Esophagus (tissue), 2 donors: ENCODE data around the gene PHYKPL. TPM values are rescaled to one million over a fixed set of nuclear protein-coding genes. Genes with fewer than 3 reads are reported as not detected.

Experiments used
- H3K27ac ChIP-seq, 2 donors: one replicate each; pipeline ENCODE4 v1.5.1; 2013; ENCODE audit warnings: low read depth in 2 of 2, mild to moderate bottlenecking in 2 of 2, inconsistent platforms in 1 of 2, low read length in 1 of 2, moderate library complexity in 1 of 2
- H3K27me3 ChIP-seq, 2 donors: one replicate each; pipeline ENCODE4 v1.6.1; 2013; ENCODE audit warnings: low read length in 2 of 2, control low read depth in 1 of 2, mild to moderate bottlenecking in 1 of 2; ENCODE audit not compliant: insufficient read depth in 2 of 2, control insufficient read depth in 1 of 2
- H3K36me3 ChIP-seq, 2 donors: one replicate each; pipeline ENCODE4 v1.6.1; 2013; ENCODE audit warnings: low read length in 1 of 2; ENCODE audit not compliant: control insufficient read depth in 2 of 2, insufficient read depth in 2 of 2
- H3K4me1 ChIP-seq, 2 donors: one replicate each; pipeline ENCODE4 v1.6.1; 2013; ENCODE audit warnings: low read length in 1 of 2; ENCODE audit not compliant: control insufficient read depth in 2 of 2, insufficient read depth in 2 of 2
- H3K4me3 ChIP-seq, 2 donors: one replicate each; pipeline ENCODE4 v1.5.1; 2013; ENCODE audit warnings: low read length in 2 of 2, mild to moderate bottlenecking in 2 of 2, low read depth in 1 of 2, moderate library complexity in 1 of 2
- H3K9me3 ChIP-seq, 2 donors: one replicate each; pipeline ENCODE4 v1.6.1; 2013; ENCODE audit warnings: mild to moderate bottlenecking in 2 of 2, low read depth in 1 of 2, low read length in 1 of 2, moderate library complexity in 1 of 2; ENCODE audit not compliant: control insufficient read depth in 2 of 2, insufficient read depth in 1 of 2
- WGBS, 2 donors: extraction: QIAGEN DNeasy Blood & Tissue Kit; methylation state at CpG; one replicate each; pipeline ENCODE4 v1.1.7; 2013; 5-methylcytosine and 5-hydroxymethylcytosine counted together
- polyA plus RNA-seq, 2 donors: library from polyadenylated mRNA; stranded (reverse); fragments of 200-250 nt; gene quantifications; one replicate each; pipeline ENCODE4 v1.2.3, GENCODE V29; 2013
- donor health status: healthy with polysubstance abuse.
- donor health status: Bipolar disorder and iron deficiency.

PHYKPL gene
- polyA plus RNA-seq, 2 donors = 21.1 to 35.8 TPM

DNA sequence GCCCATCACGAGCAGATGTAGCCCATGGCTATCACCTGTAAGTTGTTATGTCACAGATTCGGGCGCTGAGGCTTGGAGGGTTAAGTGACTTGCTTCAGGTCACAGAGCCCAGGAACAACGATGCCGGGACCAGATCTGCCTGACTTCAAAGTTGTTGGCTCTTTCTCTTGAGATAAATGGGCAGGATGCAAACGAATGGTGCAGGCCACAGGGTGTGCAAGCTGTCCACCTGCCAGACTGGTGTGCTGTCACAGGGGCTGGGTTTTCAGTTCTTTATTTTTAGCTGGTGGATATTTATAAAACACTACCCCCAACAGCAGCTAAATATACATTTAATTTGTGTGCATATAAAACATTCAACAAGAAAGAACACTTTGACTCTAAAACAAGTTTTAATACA lies 17.7 kb upstream of the PHYKPL start:
- no peak overlapping the region for H3K27ac ChIP-seq
- H3K4me3 ChIP-seq = no peak overlapping the region
- 57 to 61% methylated on average over 6 of the region's 6 CpGs for WGBS, 2 donors
- no peaks in the 10 kb centered on the region for H3K9me3 ChIP-seq
- H3K36me3 ChIP-seq = no peaks in the 10 kb centered on the region
- H3K4me1 ChIP-seq = peaks cover 2 to 3% of the 10 kb centered on the region in 2 donors
- H3K27me3 ChIP-seq = no peaks in the 10 kb centered on the region

DNA sequence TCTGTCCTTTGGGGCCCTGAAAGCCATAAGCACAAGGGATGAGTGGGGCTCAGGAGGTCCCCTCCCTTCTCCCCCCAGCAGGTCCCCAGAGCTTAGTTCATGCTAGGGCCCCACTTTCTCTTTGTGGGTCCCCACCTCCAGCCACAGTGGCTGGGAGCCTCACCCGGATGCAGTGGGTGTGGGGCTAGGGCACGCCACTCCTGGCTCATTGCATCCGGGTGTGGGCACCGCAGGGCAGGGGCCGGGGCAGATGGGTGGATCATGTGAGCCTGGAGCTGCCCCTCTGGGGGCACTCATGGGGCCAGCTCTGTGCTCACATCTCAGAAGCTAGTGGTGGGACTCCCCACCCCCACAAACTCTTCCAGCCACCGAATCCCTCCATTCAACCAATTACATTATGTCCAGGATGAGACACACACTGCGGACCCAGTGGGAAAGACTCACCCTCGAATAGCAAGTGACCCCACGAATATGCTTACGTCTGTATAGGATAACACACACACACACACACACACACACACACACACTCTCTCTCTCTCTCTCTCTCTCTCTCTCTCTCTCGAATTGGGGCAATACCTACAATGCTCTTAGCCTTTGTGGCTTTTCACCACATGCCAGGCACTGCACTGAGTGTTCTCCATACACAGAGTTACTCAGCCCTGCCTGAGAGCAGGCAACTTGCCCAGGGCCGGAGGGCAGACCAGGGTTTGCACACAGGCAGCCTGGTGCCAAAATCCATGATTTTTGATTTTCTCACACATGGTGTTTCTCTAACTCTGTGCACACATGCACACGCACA lies 16.8 kb upstream of the PHYKPL start:
- Histone ChIP-seq H3K36me3 (no peaks in the 10 kb centered on the region), H3K27me3 (no peaks in the 10 kb centered on the region), H3K9me3 (no peaks in the 10 kb centered on the region), H3K27ac (no peak overlapping the region), H3K4me3 (no peak overlapping the region), H3K4me1 (peaks cover 0 to 3% of the 10 kb centered on the region in 2 donors)
- 53 to 64% methylated on average over 12 to 13 of the region's 13 CpGs for WGBS, 2 donors

DNA sequence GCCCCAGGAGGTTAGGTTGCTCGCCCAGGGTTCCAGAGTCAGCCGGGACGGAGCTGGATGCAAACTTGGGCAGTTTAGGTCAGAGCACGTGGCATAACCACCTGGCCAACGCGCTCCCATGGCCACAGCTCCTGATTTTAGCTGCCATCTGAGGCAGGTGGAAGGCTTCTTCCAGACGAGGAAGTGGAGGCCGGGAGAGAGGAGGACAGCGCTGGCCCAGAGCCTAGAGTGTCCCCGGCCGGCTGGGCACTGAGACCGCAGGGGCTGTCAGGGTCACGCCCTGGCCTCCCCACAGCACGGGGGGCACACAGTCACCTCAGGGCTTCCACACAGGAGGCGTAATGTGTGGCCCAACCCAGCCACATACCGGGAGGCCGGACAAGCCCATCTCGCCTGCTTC lies 16.1 kb upstream of the PHYKPL start:
- WGBS, 2 donors = 81 to 87% methylated on average over 18 of the region's 18 CpGs
- H3K27ac ChIP-seq = no peak overlapping the region
- no peaks in the 10 kb centered on the region for H3K36me3 ChIP-seq
- no peaks in the 10 kb centered on the region for H3K9me3 ChIP-seq
- H3K4me3 ChIP-seq = no peak overlapping the region
- H3K27me3 ChIP-seq = no peaks in the 10 kb centered on the region
- H3K4me1 ChIP-seq = peaks cover 0 to 3% of the 10 kb centered on the region in 2 donors

DNA sequence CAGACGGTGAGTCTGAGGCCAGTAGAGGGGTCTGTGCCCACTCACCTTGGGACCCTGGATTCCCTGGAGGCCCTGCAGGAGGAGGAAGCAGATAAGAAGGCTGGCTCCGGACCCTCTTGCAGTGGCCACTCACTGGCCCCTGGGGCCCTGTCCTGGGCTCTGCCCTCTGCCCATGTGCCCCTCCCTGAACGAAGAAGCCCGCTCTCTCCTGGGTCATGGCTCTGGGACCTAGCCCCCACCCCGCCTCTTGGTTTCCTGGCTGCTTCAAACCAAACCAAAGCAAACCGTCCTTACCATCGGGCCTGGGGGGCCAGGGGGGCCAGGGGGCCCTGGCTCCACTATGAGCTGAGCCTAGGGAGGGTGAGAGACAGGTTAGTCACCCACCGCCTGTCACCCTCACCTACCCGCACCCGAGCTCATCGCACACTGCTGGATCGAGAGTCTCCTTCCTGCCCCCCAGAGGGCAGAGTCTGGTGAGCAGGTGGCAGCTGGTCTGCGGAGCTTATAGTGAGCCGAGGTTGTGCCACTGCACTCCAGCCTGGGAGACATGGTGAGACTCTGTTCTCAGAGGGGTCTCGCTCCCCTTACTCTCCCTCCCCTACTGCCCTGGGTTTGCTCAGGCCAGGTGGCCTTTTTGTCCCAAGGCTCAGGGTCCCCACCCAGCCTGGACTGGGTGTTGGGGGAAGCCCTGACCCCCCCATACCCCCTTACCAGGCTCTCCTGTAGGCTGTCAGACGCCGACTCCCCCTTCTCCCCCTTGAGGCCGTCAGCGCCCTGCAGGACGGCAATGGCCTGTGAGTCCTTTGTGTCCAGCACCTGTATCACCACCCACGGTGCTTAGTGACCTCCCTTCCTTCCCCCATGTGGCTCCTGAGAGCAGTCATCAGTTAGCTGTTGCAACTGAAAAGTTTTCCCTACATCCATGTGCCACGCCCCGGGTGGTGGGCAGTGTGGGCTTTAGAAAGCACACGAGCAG lies 15.2 kb upstream of the PHYKPL start:
- Histone ChIP-seq H3K27ac (no peak overlapping the region), H3K4me3 (no peak overlapping the region), H3K27me3 (no peaks in the 10 kb centered on the region), H3K9me3 (no peaks in the 10 kb centered on the region), H3K36me3 (no peaks in the 10 kb centered on the region), H3K4me1 (peaks cover 0 to 5% of the 10 kb centered on the region in 2 donors)
- WGBS, 2 donors = 65 to 76% methylated on average over 24 of the region's 24 CpGs

DNA sequence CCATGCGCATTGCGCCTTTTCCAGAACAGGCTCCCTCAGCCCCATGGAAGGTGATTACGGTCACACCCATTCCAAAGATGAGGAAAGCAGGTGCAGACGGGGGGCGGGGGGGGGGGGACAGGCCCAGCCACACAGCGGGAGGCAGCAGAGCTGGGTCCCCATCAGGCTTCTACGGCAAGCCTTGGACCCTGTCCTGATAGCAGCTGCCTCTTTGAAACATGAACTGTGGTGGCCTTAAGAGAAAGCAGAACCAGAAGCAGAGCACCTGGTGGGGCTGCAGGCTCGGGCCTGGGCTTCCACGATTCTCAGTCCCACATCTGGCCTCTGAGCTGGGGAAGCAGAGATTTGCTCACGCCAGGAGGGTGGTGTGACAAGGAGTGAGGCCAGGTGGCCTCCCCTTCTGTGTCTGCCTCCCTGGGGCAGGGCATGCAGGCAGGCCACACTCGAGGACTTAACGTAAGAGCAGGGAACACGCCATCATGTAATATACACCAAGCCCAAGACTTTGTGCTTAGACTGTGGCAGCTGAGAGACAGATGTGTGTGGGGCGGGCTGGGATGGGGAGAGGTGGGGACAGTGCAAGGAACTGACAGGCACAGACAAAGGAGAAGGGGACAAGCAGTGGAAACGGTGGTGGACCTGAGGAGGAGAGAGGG lies 14.2 kb upstream of the PHYKPL start:
- H3K27ac ChIP-seq = no peak overlapping the region
- no peaks in the 10 kb centered on the region for H3K27me3 ChIP-seq
- H3K36me3 ChIP-seq = no peaks in the 10 kb centered on the region
- H3K4me1 ChIP-seq = peaks cover 0 to 5% of the 10 kb centered on the region in 2 donors
- no peaks in the 10 kb centered on the region for H3K9me3 ChIP-seq
- H3K4me3 ChIP-seq = no peak overlapping the region
- WGBS, 2 donors = 72 to 86% methylated on average over 15 of the region's 15 CpGs

DNA sequence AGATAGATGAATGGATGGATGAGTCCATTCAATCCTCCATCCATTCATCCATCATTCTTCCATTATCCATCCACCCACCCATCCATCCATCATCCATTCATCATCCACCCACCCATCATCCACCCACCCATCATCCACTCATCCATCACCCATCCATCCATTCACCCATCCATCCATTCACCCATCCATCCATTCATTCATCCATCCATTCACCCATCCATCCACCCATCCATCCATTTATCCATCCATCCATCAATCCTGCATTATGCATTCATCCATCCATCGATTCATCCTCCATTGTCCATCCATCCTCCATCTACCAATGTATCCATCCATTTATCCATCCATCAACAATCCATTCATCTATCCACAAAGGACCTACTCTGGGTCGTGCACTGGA lies 12.8 kb upstream of the PHYKPL start:
- no peak overlapping the region for H3K4me3 ChIP-seq
- peaks cover 0 to 5% of the 10 kb centered on the region in 2 donors for H3K4me1 ChIP-seq
- H3K9me3 ChIP-seq = no peaks in the 10 kb centered on the region
- no peak overlapping the region for H3K27ac ChIP-seq
- no peaks in the 10 kb centered on the region for H3K27me3 ChIP-seq
- H3K36me3 ChIP-seq = no peaks in the 10 kb centered on the region
- WGBS, 2 donors = 84 to 86% methylated on average over 2 of the region's 2 CpGs

DNA sequence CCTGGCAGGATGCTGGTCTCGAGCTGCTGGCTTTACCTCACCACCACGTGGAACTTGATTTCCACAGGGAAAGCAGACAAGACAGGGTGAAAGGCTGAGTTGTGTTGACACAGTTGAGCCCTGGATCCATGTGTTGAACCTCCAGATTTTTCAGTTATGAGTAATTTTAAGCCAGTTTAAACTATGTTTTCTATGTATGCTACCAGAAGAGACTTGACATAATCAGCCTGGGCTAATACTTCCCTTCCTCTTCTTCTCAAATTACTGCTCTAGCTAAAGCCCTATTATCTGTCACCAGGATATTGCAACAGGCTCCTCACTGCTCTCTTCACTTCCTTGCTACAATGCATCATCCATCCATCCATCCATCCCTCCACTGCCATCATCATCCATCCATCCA lies 12.0 kb upstream of the PHYKPL start:
- H3K4me3 ChIP-seq = no peak overlapping the region
- H3K9me3 ChIP-seq = no peaks in the 10 kb centered on the region
- WGBS, 2 donors = 69 to 71% methylated on average over 2 of the region's 2 CpGs
- H3K4me1 ChIP-seq = peaks cover 0 to 5% of the 10 kb centered on the region in 2 donors
- no peaks in the 10 kb centered on the region for H3K36me3 ChIP-seq
- no peak overlapping the region for H3K27ac ChIP-seq
- H3K27me3 ChIP-seq = no peaks in the 10 kb centered on the region

DNA sequence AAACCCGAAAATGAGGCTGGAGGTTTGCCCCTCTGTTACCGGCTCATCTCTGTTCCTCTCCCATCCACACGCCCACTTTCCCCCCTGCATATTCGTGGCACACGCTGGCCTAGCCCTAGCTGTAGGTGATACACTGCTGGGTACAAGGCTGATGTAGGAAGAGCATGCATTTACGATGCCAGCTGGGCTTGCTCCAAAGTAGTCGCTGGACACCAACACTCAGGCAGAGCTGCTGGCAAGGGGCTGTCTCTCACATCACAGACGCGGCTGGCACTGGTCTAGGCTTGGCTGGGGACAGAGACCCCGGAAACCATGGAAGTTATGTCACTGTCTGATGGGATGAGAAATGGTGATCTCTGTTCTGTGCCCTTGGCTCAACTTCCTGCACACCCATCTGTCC lies 9.8 kb upstream of the PHYKPL start:
- Histone ChIP-seq H3K4me3 (no peak overlapping the region), H3K27me3 (no peaks in the 10 kb centered on the region), H3K4me1 (peaks cover 0 to 5% of the 10 kb centered on the region in 2 donors), H3K9me3 (no peaks in the 10 kb centered on the region), H3K36me3 (no peaks in the 10 kb centered on the region), H3K27ac (no peak overlapping the region)
- WGBS, 2 donors = 78 to 79% methylated on average over 10 of the region's 10 CpGs

DNA sequence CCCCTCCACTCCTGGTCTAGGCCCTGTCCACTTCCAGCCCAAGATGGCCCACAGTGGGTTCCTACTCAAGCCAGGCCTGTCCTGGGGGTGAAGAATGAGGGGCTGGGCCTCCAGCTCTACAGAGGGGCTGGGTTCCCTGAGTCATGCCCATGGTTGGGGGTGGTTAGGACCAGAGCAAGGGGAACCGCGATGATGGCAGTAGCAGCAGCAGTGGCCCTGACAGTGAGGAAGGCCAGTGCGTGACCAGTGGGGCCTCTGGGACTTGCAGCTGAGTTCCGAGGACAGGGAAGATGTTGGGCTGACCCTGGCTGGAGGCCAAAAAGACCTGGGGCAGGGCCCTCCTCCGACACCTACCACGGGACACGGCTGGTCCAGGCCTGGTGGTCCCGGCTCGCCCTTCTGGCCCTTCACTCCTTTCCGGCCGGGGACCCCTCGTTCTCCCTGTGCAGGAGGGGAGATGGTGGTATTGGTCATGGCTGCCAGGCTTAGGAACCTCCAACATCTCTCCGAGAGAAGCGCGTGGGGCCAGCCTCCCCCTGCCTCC lies 9.2 kb upstream of the PHYKPL start:
- no peak overlapping the region for H3K4me3 ChIP-seq
- H3K27me3 ChIP-seq = no peaks in the 10 kb centered on the region
- peak overlapping the region in 1 of 2 donors; percentile 25 for H3K27ac ChIP-seq
- peaks cover 0 to 5% of the 10 kb centered on the region in 2 donors for H3K4me1 ChIP-seq
- WGBS, 2 donors = 74 to 82% methylated on average over 15 of the region's 15 CpGs
- H3K36me3 ChIP-seq = no peaks in the 10 kb centered on the region
- no peaks in the 10 kb centered on the region for H3K9me3 ChIP-seq
